BJ (cell line): Measurements from ENCODE around the gene GRIK1. TPM values are rescaled to one million over a fixed set of nuclear protein-coding genes. Genes with fewer than 3 reads are reported as not detected.

Experiments used
- CTCF ChIA-PET: fragments of 350-600 bp; formaldehyde crosslinking; extraction: SDS; loops from one replicate; lab custom pipeline; 2021; ENCODE audit warnings: antibody characterized with exemption, inconsistent platforms; lab: Yijun Ruan, JAX
- POLR2A ChIA-PET: fragments of 300-600 bp; sonication (Branson Sonifier 250); formaldehyde crosslinking; extraction: SDS; loops from one replicate; lab custom pipeline; 2021; ENCODE audit warnings: antibody characterized with exemption; lab: Charles Lee
- DNase-seq: peaks from one replicate; pipeline ENCODE4 v3.0.0-alpha.2; 2011; ENCODE audit warnings: low read depth
- H3K27me3 ChIP-seq: 2 replicates; pipeline ENCODE4 v1.6.0; 2011; ENCODE audit warnings: low read length; ENCODE audit not compliant: control insufficient read depth, insufficient read depth
- H3K36me3 ChIP-seq: 2 replicates; pipeline ENCODE4 v1.5.1; 2011; ENCODE audit warnings: low read length; ENCODE audit not compliant: control insufficient read depth, insufficient read depth
- H3K4me3 ChIP-seq: 2 replicates; pipeline ENCODE4 v1.5.1; 2011; ENCODE audit warnings: low read depth, mild to moderate bottlenecking, control low read depth, low read length
- polyA plus RNA-seq: library from polyadenylated mRNA; depleted of rRNA; stranded (reverse); fragments of >200 nt; gene quantifications from 2 replicates; pipeline ENCODE4 v1.2.3, GENCODE V29; 2011
- TF ChIP-seq, protein P1 (sequence below): IDR thresholded peaks from 2 replicates; pipeline ENCODE4 v1.5.1; 2011; ENCODE audit warnings: low read depth, mild to moderate bottlenecking, control low read depth, inconsistent platforms, low read length, moderate library complexity; ENCODE audit not compliant: insufficient read depth

GRIK1 gene
- polyA plus RNA-seq, 1 experiment = 0.04 TPM

DNA sequence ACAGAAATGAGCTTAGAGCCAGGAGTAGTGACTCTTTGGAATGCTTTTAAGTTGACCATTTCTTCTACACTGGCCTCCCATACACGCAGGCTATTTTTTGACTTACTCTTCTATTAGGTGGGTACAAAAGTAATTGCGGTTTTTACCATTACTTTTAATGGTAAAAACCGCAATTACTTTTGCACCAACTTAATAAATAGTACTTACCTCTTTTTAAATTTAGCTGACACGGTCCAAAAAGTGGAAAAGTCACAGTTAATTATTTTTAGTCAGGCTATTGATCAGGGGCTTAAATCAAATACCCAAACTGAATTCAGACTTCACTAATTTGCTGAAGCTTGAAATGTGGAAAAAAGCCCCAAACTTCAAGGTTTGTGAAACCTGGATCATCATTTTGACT lies 138.7 kb downstream of the GRIK1 start:
- ChIA-PET CTCF (no interaction called here), POLR2A (no interaction called here)
- Histone ChIP-seq H3K4me3 (no peak overlapping the region), H3K27me3 (no peaks in the 10 kb centered on the region), H3K36me3 (no peaks in the 10 kb centered on the region)
- no peak for DNase-seq
- TF ChIP-seq, protein P1, sequence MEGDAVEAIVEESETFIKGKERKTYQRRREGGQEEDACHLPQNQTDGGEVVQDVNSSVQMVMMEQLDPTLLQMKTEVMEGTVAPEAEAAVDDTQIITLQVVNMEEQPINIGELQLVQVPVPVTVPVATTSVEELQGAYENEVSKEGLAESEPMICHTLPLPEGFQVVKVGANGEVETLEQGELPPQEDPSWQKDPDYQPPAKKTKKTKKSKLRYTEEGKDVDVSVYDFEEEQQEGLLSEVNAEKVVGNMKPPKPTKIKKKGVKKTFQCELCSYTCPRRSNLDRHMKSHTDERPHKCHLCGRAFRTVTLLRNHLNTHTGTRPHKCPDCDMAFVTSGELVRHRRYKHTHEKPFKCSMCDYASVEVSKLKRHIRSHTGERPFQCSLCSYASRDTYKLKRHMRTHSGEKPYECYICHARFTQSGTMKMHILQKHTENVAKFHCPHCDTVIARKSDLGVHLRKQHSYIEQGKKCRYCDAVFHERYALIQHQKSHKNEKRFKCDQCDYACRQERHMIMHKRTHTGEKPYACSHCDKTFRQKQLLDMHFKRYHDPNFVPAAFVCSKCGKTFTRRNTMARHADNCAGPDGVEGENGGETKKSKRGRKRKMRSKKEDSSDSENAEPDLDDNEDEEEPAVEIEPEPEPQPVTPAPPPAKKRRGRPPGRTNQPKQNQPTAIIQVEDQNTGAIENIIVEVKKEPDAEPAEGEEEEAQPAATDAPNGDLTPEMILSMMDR = no peak

GRCh38 chr21:29800056-29800455 lies 139.7 kb downstream of the GRIK1 start:
- ChIA-PET CTCF (no interaction called here), POLR2A (no interaction called here)
- DNase-seq = no peak
- TF ChIP-seq, protein P1 = no peak
- H3K4me3 ChIP-seq = no peak overlapping the region
- no peaks in the 10 kb centered on the region for H3K36me3 ChIP-seq
- H3K27me3 ChIP-seq = no peaks in the 10 kb centered on the region

- H3K4me3 ChIP-seq = no peak overlapping the region
- no peaks in the 10 kb centered on the region for H3K36me3 ChIP-seq
- H3K27me3 ChIP-seq = no peaks in the 10 kb centered on the region
- no peak for DNase-seq
- ChIA-PET POLR2A (interaction anchor here (0.6 kb wide), 1 partner anchor 348 kb away, joined by 4 read pairs; no protein-coding TSS in a partner anchor), CTCF (no interaction called here)
- TF ChIP-seq, protein P1 = no peak
These were observed 141.0 kb downstream of the GRIK1 start for GRCh38 chr21:29798840-29799239.

DNA sequence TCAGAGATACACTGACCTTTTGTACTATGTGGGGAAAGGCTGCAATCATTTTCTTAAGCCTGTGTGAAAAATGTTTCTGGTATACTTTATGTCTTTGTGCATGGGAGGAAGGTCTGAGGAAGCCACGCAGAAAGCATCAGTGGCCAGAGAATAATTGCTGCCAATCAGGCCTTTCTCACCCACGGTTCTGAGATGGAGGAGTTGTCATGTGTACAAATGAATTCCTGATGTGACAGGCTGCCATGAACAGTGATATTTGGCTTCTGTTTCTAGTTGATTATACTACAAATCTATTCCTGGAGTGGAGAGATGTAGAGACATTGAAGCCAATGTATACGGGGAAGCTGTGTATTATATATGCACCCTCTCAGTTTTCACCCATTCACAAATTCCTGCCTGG lies 142.6 kb downstream of the GRIK1 start:
- ChIA-PET POLR2A (no interaction called here), CTCF (no interaction called here)

GRCh38 chr21:29793712-29794111 lies 146.1 kb downstream of the GRIK1 start:
- no peaks in the 10 kb centered on the region for H3K36me3 ChIP-seq
- no peak for DNase-seq
- no peaks in the 10 kb centered on the region; the same call in 1 of the 2 replicates for H3K27me3 ChIP-seq
- POLR2A ChIA-PET = no interaction called here
- H3K4me3 ChIP-seq = no peak overlapping the region
- TF ChIP-seq, protein P1 = no peak
- CTCF ChIA-PET = interaction anchor here (0.9 to 1.0 kb wide), 2 partner anchors 8 to 17 kb away, joined by 3 read pairs; no protein-coding TSS in a partner anchor

More for the DNA sequence above, 142.6 kb downstream of the GRIK1 start:
- no peaks in the 10 kb centered on the region; the same call in 1 of the 2 replicates for H3K27me3 ChIP-seq
- no peak for DNase-seq
- TF ChIP-seq, protein P1 = no peak
- H3K36me3 ChIP-seq = no peaks in the 10 kb centered on the region
- H3K4me3 ChIP-seq = no peak overlapping the region
